AG20443 (cell line): Measurements from ENCODE around the gene SCN5A.

ENCODE experiments used
- DNase-seq: peaks from one replicate; pipeline ENCODE4 v3.0.0; 2012; ENCODE audit warnings: low spot score, mixed read lengths

Gene SCN5A

GRCh38 chr3:38560284-38560683 is 89.2 kb downstream of the SCN5A start:
- DNase-seq, result no peak

GRCh38 chr3:38558864-38559263 is 90.6 kb downstream of the SCN5A start:
- DNase-seq, result no peak

GRCh38 chr3:38556640-38557358 is 92.7 kb downstream of the SCN5A start:
- DNase-seq, result no peak

GRCh38 chr3:38555926-38556325 is 93.6 kb downstream of the SCN5A start:
- DNase-seq, result no peak

- DNase-seq, result no peak
Measured at GRCh38 chr3:38555149-38555840, 94.2 kb downstream of the SCN5A start.

GRCh38 chr3:38554127-38554827 is 95.2 kb downstream of the SCN5A start:
- no peak for DNase-seq

- DNase-seq, result no peak
Measured at GRCh38 chr3:38553071-38553470, 96.4 kb downstream of the SCN5A start.

- no peak for DNase-seq
Measured at GRCh38 chr3:38552364-38552763, 97.1 kb downstream of the SCN5A start.

- no peak for DNase-seq
Measured at GRCh38 chr3:38551026-38551832, 98.3 kb downstream of the SCN5A start.

- no peak for DNase-seq
Measured at GRCh38 chr3:38549957-38550840, 99.3 kb downstream of the SCN5A start.

- no peak for DNase-seq
Measured at GRCh38 chr3:38549486-38549885, 100.0 kb downstream of the SCN5A start.

GRCh38 chr3:38549082-38549481 is 100.4 kb downstream of the SCN5A start:
- no peak for DNase-seq

- DNase-seq, result no peak
Measured at GRCh38 chr3:38548154-38548931, 101.1 kb downstream of the SCN5A start.

GRCh38 chr3:38545983-38546382 is 103.5 kb downstream of the SCN5A start:
- no peak for DNase-seq

- no peak for DNase-seq
Measured at GRCh38 chr3:38545550-38545949, 103.9 kb downstream of the SCN5A start.

- DNase-seq, result no peak
Measured at GRCh38 chr3:38544926-38545325, 104.6 kb downstream of the SCN5A start.

GRCh38 chr3:38543586-38543985 is 105.9 kb downstream of the SCN5A start:
- no peak for DNase-seq

GRCh38 chr3:38542401-38543298 is 106.8 kb downstream of the SCN5A start:
- no peak for DNase-seq

- no peak for DNase-seq
Measured at GRCh38 chr3:38541806-38542205, 107.7 kb downstream of the SCN5A start.
